Measurements from ENCODE around the gene UBXN10. TPM values are rescaled to one million over a fixed set of nuclear protein-coding genes. Genes with fewer than 3 reads are reported as not detected.
A peak's percentile ranks its signal among the peaks of the same experiment; 100 is the strongest.

UBXN10 gene
- polyA plus RNA-seq, 2 donors, result 0.35 to 1.2 TPM

DNA sequence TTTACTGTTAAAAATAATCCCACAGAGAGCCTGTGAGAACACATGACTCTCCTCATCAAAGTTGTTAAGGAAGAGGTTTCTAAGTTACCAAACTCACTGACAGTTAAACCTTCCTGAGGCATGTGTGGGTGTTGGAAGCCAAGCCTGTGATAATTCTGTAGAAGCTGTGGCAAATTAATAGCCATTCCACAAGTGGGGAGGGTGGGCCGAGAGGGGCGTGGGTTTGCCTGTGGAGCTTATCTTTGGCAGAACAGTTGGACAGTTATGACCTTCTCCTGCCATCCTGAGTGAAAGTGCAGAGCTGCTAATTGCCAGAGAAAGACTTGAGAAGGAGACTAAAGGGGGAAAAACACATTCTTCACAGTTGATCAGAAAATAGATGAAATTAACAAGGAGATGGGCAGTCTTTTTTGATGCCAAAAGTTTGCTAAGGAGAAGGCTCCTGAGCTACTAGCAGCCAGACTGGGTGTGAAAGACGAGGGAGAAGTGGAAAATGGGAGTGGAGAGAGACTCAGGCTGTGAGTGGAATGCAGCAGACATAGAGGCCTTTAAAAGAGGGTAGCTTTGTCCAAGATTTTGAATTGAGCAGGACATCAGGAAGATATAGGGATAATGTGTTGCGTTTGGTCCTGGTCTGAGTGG is 2.0 kb downstream of the UBXN10 start:
- Histone ChIP-seq H3K36me3 (ENCODE audit: control insufficient read depth in 2 of 2, insufficient read depth in 2 of 2, low read length in 1 of 2) (no peaks in the 10 kb centered on the region), H3K9me3 (ENCODE audit: control insufficient read depth in 2 of 2, insufficient read depth in 1 of 2, low read depth in 1 of 2, low read length in 1 of 2) (peaks cover 0 to 2% of the 10 kb centered on the region in 2 donors), H3K4me3 (ENCODE audit: low read depth in 1 of 2, low read length in 2 of 2) (no peak overlapping the region), H3K4me1 (ENCODE audit: control insufficient read depth in 2 of 2, insufficient read depth in 2 of 2, low read length in 1 of 2) (peaks cover 0 to 5% of the 10 kb centered on the region in 2 donors), H3K27me3 (ENCODE audit: control insufficient read depth in 1 of 2, insufficient read depth in 2 of 2, low read length in 2 of 2) (peaks cover 0 to 3% of the 10 kb centered on the region in 2 donors), H3K27ac (ENCODE audit: low read depth in 2 of 2, low read length in 1 of 2) (no peak overlapping the region)
- 53 to 67% methylated on average over 4 of the region's 4 CpGs for WGBS, 2 donors

DNA sequence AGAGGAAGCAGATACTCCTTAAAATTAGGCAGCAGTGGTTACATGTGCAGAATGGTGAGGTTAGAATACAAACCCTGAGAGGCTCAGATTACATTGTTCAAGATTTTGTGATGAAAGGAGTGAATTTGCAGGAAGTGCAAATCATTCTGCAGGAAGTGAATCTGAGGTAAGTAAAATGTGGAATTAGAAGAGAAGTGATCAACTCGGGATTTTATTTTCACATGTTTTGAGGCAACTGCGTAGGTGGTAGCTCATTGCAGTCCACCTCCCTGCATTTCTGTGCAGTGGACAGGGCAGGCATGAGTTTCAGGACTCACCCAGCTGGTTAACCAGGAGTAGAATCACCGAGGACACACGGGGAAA is 2.5 kb downstream of the UBXN10 start:
- H3K27me3 ChIP-seq (ENCODE audit: control insufficient read depth in 1 of 2, insufficient read depth in 2 of 2, low read length in 2 of 2), result peaks cover 0 to 3% of the 10 kb centered on the region in 2 donors
- 68 to 78% methylated on average over 4 of the region's 4 CpGs for WGBS, 2 donors

DNA sequence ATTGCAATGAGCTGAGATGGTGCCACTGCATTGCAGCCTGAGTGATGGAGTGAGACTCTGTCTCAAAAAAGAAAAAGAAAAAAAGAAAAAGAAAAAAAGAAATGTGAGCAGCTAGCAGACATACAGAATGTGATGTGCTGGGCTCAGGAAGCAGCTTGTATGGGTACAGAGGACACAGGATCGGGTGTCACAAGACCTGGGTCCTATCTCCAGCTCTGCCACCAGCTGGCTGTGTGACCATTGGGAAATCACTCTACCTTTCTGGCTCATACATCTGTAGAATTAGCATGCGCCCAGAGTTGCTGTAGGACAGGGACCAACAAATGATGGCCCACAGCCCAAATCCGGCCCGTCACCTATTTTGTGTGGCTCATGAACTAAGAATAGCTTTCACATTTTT is 3.8 kb downstream of the UBXN10 start:
- no peak overlapping the region for H3K4me3 ChIP-seq (ENCODE audit: low read depth in 1 of 2, low read length in 2 of 2)
- 84 to 86% methylated on average over 4 of the region's 4 CpGs for WGBS, 2 donors
- no peak overlapping the region for H3K27ac ChIP-seq (ENCODE audit: low read depth in 2 of 2, low read length in 1 of 2)
- no peaks in the 10 kb centered on the region for H3K36me3 ChIP-seq (ENCODE audit: control insufficient read depth in 2 of 2, insufficient read depth in 2 of 2, low read length in 1 of 2)
- H3K27me3 ChIP-seq (ENCODE audit: control insufficient read depth in 1 of 2, insufficient read depth in 2 of 2, low read length in 2 of 2), result peaks cover 0 to 3% of the 10 kb centered on the region in 2 donors
- peaks cover 0 to 5% of the 10 kb centered on the region in 2 donors for H3K4me1 ChIP-seq (ENCODE audit: control insufficient read depth in 2 of 2, insufficient read depth in 2 of 2, low read length in 1 of 2)
- H3K9me3 ChIP-seq (ENCODE audit: control insufficient read depth in 2 of 2, insufficient read depth in 1 of 2, low read depth in 1 of 2, low read length in 1 of 2), result no peaks in the 10 kb centered on the region

More for the DNA sequence above, 2.5 kb downstream of the UBXN10 start:
- H3K36me3 ChIP-seq (ENCODE audit: control insufficient read depth in 2 of 2, insufficient read depth in 2 of 2, low read length in 1 of 2), result no peaks in the 10 kb centered on the region
- peaks cover 0 to 5% of the 10 kb centered on the region in 2 donors for H3K4me1 ChIP-seq (ENCODE audit: control insufficient read depth in 2 of 2, insufficient read depth in 2 of 2, low read length in 1 of 2)
- peaks cover 0 to 2% of the 10 kb centered on the region in 2 donors for H3K9me3 ChIP-seq (ENCODE audit: control insufficient read depth in 2 of 2, insufficient read depth in 1 of 2, low read depth in 1 of 2, low read length in 1 of 2)
- peak overlapping the region in 1 of 2 donors; percentile 18 for H3K27ac ChIP-seq (ENCODE audit: low read depth in 2 of 2, low read length in 1 of 2)
- H3K4me3 ChIP-seq (ENCODE audit: low read depth in 1 of 2, low read length in 2 of 2), result no peak overlapping the region

DNA sequence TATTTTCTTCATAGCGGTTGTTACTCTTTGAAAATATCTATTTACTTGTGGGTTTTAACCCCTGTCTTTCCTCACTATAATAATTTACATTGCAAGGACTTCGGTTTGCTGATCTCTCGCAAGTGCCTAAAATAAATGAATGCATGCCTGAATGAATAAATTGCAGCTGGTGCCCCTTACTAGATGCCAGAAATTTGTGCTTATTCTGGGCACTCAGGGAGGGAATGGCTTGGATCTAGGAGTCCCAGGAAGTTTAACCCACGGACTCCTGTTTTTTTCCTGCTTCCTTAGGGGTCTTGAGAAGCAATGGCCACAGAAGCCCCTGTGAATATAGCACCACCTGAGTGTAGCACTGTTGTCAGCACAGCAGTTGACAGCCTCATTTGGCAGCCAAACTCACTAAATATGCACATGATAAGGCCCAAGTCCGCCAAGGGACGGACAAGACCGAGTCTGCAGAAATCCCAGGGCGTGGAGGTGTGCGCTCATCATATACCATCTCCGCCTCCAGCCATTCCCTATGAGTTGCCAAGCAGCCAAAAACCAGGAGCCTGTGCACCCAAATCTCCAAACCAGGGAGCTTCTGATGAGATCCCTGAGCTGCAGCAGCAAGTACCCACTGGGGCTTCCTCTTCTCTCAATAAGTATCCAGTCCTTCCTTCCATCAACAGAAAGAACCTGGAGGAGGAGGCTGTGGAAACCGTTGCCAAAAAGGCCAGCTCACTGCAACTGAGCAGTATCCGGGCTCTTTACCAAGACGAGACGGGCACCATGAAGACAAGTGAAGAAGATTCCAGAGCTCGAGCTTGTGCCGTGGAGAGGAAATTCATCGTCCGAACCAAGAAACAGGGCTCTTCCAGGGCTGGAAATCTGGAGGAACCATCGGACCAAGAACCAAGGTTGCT is 4.6 kb downstream of the UBXN10 start:
- Histone ChIP-seq H3K36me3 (ENCODE audit: control insufficient read depth in 2 of 2, insufficient read depth in 2 of 2, low read length in 1 of 2) (no peaks in the 10 kb centered on the region), H3K4me1 (ENCODE audit: control insufficient read depth in 2 of 2, insufficient read depth in 2 of 2, low read length in 1 of 2) (peaks cover 0 to 5% of the 10 kb centered on the region in 2 donors), H3K4me3 (ENCODE audit: low read depth in 1 of 2, low read length in 2 of 2) (no peak overlapping the region), H3K27me3 (ENCODE audit: control insufficient read depth in 1 of 2, insufficient read depth in 2 of 2, low read length in 2 of 2) (peaks cover 0 to 3% of the 10 kb centered on the region in 2 donors), H3K27ac (ENCODE audit: low read depth in 2 of 2, low read length in 1 of 2) (no peak overlapping the region), H3K9me3 (ENCODE audit: control insufficient read depth in 2 of 2, insufficient read depth in 1 of 2, low read depth in 1 of 2, low read length in 1 of 2) (no peaks in the 10 kb centered on the region)
- 82 to 86% methylated on average over 19 of the region's 19 CpGs for WGBS, 2 donors

DNA sequence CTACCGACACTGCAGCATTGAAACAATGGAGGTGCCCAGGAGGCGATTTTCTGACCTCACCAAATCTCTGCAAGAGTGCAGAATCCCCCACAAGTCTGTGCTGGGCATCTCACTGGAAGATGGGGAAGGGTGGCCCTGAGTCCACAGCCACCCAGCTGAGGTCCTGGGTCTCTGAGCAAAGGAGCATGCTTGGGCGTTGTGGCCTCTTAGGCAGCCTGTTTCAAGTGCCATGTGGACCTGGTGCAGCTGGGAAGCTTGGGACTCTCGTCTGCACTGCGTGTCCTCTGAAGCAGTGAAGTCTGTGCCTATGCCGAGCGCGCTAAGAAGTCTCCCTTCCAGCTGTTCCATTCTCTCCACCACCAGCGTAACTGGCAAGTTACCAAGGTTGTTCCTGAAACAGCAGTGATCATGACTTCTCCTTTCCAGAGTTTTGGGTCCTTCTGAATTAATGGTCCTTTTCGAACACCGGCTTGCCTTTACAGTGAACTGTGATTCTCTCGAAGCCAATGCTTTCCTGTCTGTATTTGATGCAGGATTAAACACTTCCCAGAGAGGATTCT is 5.5 kb downstream of the UBXN10 start:
- H3K4me1 ChIP-seq (ENCODE audit: control insufficient read depth in 2 of 2, insufficient read depth in 2 of 2, low read length in 1 of 2), result peaks cover 0 to 5% of the 10 kb centered on the region in 2 donors
- no peaks in the 10 kb centered on the region for H3K36me3 ChIP-seq (ENCODE audit: control insufficient read depth in 2 of 2, insufficient read depth in 2 of 2, low read length in 1 of 2)
- no peaks in the 10 kb centered on the region for H3K9me3 ChIP-seq (ENCODE audit: control insufficient read depth in 2 of 2, insufficient read depth in 1 of 2, low read depth in 1 of 2, low read length in 1 of 2)
- H3K27ac ChIP-seq (ENCODE audit: low read depth in 2 of 2, low read length in 1 of 2), result no peak overlapping the region
- 87 to 88% methylated on average over 12 of the region's 12 CpGs for WGBS, 2 donors
- no peak overlapping the region for H3K4me3 ChIP-seq (ENCODE audit: low read depth in 1 of 2, low read length in 2 of 2)
- H3K27me3 ChIP-seq (ENCODE audit: control insufficient read depth in 1 of 2, insufficient read depth in 2 of 2, low read length in 2 of 2), result no peaks in the 10 kb centered on the region

DNA sequence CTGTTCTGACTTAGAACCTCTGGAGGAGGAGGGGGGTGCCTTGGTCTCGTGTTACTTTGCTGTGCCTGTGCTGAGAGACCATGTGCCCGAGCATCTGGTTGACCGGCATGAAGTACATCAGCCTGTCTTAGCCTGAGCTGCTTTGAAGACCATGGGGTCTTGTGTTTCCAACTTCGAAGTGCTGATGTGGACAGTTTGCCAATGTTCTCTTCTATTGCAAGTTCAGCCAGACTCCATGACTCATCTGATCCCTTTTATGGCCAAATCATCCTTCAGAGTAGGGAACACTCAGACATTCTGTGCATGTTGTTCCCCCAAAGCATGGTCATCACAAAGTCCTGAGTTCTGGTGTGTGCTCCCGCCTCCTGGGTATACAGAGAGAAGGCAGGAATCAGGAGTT is 6.5 kb downstream of the UBXN10 start:
- 61 to 76% methylated on average over 5 of the region's 5 CpGs for WGBS, 2 donors
- Histone ChIP-seq H3K4me3 (ENCODE audit: low read depth in 1 of 2, low read length in 2 of 2) (no peak overlapping the region), H3K27ac (ENCODE audit: low read depth in 2 of 2, low read length in 1 of 2) (peak overlapping the region in 1 of 2 donors; percentile 57), H3K27me3 (ENCODE audit: control insufficient read depth in 1 of 2, insufficient read depth in 2 of 2, low read length in 2 of 2) (no peaks in the 10 kb centered on the region), H3K4me1 (ENCODE audit: control insufficient read depth in 2 of 2, insufficient read depth in 2 of 2, low read length in 1 of 2) (peaks cover 0 to under 1% of the 10 kb centered on the region in 2 donors), H3K36me3 (ENCODE audit: control insufficient read depth in 2 of 2, insufficient read depth in 2 of 2, low read length in 1 of 2) (no peaks in the 10 kb centered on the region), H3K9me3 (ENCODE audit: control insufficient read depth in 2 of 2, insufficient read depth in 1 of 2, low read depth in 1 of 2, low read length in 1 of 2) (no peaks in the 10 kb centered on the region)

DNA sequence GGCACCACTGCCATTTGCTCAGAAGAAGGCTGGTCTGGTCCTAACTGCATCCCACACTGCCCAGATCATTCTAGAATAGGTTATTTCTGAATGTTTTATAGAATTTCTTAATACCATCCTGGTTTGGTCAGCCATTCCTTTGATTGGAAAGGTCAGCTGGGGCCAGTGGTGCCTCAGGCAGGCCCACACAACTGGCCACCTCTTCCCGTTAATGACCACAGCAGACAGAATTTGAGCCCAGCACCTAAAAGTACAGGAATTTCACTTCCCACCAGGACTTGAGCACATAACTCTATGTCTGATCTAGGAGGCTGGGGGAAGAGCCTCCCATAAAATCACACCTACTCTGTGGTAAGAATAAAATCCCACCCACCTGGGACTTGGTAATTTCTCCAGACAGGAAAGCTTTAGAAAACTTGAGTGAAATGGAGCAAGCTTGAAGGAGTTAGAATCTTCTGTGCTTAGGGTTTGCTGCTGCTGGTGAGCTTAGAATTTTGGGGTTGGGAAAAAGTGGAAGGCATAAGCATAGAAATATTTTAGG is 7.0 kb downstream of the UBXN10 start:
- H3K9me3 ChIP-seq (ENCODE audit: control insufficient read depth in 2 of 2, insufficient read depth in 1 of 2, low read depth in 1 of 2, low read length in 1 of 2), result no peaks in the 10 kb centered on the region

DNA sequence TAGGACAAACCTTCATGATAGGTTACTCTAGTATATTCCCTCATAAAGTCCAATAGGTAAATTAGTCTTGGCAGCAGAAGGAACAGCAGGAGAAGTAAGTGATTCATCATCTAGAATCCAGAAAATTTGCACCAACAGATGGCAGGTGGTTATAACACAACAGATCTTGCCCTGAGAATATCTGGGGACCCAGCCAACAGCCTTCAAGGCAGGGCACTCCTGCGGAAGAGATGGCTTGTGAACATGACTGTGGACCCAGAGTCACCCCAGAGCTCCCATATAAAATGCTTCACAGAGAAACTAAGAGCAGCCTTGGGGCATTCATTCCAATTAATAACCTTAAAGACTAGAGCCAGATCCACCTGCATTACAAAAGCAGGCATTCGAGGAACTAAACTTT is 8.3 kb downstream of the UBXN10 start:
- Histone ChIP-seq H3K36me3 (ENCODE audit: control insufficient read depth in 2 of 2, insufficient read depth in 2 of 2, low read length in 1 of 2) (no peaks in the 10 kb centered on the region), H3K27me3 (ENCODE audit: control insufficient read depth in 1 of 2, insufficient read depth in 2 of 2, low read length in 2 of 2) (peaks cover 0 to 3% of the 10 kb centered on the region in 2 donors), H3K4me1 (ENCODE audit: control insufficient read depth in 2 of 2, insufficient read depth in 2 of 2, low read length in 1 of 2) (no peaks in the 10 kb centered on the region), H3K27ac (ENCODE audit: low read depth in 2 of 2, low read length in 1 of 2) (no peak overlapping the region), H3K9me3 (ENCODE audit: control insufficient read depth in 2 of 2, insufficient read depth in 1 of 2, low read depth in 1 of 2, low read length in 1 of 2) (no peaks in the 10 kb centered on the region), H3K4me3 (ENCODE audit: low read depth in 1 of 2, low read length in 2 of 2) (no peak overlapping the region)
- WGBS, 2 donors, result 55 to 64% methylated on average over 2 of the region's 2 CpGs

More for the DNA sequence above, 7.0 kb downstream of the UBXN10 start:
- Histone ChIP-seq H3K27me3 (ENCODE audit: control insufficient read depth in 1 of 2, insufficient read depth in 2 of 2, low read length in 2 of 2) (no peaks in the 10 kb centered on the region), H3K4me3 (ENCODE audit: low read depth in 1 of 2, low read length in 2 of 2) (no peak overlapping the region), H3K27ac (ENCODE audit: low read depth in 2 of 2, low read length in 1 of 2) (peak overlapping the region in 1 of 2 donors; percentile 57), H3K4me1 (ENCODE audit: control insufficient read depth in 2 of 2, insufficient read depth in 2 of 2, low read length in 1 of 2) (no peaks in the 10 kb centered on the region), H3K36me3 (ENCODE audit: control insufficient read depth in 2 of 2, insufficient read depth in 2 of 2, low read length in 1 of 2) (no peaks in the 10 kb centered on the region)
- WGBS, 2 donors, result 85 to 100% methylated on average over 1 of the region's 1 CpG

DNA sequence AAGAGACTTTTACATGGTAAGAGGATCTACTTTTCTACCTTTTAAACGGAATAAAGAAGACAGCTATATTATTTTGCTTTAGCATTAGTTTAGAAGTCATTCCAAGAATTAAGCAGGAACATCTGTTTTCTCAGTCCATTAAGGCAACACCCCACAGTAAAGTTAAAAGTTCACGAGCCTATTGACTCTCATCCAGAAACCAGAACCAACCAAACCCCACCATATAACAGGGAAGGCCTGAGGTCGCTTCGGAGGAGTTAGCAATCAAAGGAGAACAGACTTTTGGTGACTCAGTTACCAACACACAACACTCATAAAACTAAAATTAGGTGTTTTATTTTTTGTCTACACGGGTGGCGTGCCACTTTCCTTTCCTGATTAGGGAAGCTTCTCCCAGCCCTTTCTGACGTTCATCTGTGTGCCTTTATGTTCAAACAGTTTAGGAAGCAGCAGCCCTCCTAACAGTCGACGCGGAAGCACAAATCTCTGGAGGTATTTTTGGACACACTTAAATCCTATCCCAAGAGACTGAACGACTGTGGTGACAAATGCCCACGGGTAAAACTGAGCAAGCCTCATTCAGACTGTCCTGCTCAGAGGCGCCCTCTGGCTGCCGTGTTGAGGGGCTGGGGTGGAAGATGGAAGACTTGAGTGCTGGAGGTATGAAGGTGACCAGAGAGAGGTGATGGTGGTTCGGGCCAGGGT is 9.0 kb downstream of the UBXN10 start:
- H3K27ac ChIP-seq (ENCODE audit: low read depth in 2 of 2, low read length in 1 of 2), result no peak overlapping the region
- 27 to 33% methylated on average over 15 of the region's 15 CpGs for WGBS, 2 donors

More for the DNA sequence above, 9.0 kb downstream of the UBXN10 start:
- peaks cover 0 to 2% of the 10 kb centered on the region in 2 donors for H3K4me1 ChIP-seq (ENCODE audit: control insufficient read depth in 2 of 2, insufficient read depth in 2 of 2, low read length in 1 of 2)
- H3K4me3 ChIP-seq (ENCODE audit: low read depth in 1 of 2, low read length in 2 of 2), result no peak overlapping the region
- H3K9me3 ChIP-seq (ENCODE audit: control insufficient read depth in 2 of 2, insufficient read depth in 1 of 2, low read depth in 1 of 2, low read length in 1 of 2), result no peaks in the 10 kb centered on the region
- peaks cover 0 to 3% of the 10 kb centered on the region in 2 donors for H3K27me3 ChIP-seq (ENCODE audit: control insufficient read depth in 1 of 2, insufficient read depth in 2 of 2, low read length in 2 of 2)
- no peaks in the 10 kb centered on the region for H3K36me3 ChIP-seq (ENCODE audit: control insufficient read depth in 2 of 2, insufficient read depth in 2 of 2, low read length in 1 of 2)

Data from esophagus (tissue), 2 donors.